DMS 273 treated with DMSO at 0.1 percent for 48 hours (cell line): Measurements from ENCODE around the gene PCDHA13.
"Not testable (repeated sequence)": the region's sequence is repeated elsewhere in the genome, so short reads cannot be mapped to it uniquely, and the experiment has no call there.

Experiments
- DNase-seq: peaks from one replicate; lab custom pipeline; 2025; lab: John Stamatoyannopoulos, UW

Gene PCDHA13, protein sequence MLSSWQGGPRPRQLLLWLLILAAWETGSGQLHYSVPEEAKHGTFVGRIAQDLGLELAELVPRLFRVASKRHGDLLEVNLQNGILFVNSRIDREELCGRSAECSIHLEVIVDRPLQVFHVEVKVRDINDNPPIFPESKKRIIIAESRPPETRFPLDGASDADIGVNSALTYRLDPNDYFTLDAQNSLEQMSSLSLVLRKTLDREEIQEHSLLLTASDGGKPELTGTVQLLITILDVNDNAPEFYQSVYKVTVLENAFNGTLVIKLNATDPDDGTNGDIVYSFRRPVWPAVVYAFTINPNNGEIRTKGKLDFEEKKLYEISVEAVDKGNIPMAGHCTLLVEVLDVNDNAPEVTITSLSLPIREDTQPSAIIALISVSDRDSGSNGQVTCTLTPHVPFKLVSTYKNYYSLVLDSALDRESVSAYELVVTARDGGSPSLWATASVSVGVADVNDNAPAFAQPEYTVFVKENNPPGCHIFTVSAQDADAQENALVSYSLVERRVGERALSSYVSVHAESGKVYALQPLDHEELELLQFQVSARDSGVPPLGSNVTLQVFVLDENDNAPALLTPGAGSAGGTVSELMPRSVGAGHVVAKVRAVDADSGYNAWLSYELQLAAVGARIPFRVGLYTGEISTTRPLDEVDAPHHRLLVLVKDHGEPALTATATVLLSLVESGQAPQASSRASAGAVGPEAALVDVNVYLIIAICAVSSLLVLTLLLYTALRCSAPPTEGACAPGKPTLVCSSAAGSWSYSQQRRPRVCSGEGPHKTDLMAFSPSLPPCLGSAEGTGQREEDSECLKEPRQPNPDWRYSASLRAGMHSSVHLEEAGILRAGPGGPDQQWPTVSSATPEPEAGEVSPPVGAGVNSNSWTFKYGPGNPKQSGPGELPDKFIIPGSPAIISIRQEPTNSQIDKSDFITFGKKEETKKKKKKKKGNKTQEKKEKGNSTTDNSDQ

DNA sequence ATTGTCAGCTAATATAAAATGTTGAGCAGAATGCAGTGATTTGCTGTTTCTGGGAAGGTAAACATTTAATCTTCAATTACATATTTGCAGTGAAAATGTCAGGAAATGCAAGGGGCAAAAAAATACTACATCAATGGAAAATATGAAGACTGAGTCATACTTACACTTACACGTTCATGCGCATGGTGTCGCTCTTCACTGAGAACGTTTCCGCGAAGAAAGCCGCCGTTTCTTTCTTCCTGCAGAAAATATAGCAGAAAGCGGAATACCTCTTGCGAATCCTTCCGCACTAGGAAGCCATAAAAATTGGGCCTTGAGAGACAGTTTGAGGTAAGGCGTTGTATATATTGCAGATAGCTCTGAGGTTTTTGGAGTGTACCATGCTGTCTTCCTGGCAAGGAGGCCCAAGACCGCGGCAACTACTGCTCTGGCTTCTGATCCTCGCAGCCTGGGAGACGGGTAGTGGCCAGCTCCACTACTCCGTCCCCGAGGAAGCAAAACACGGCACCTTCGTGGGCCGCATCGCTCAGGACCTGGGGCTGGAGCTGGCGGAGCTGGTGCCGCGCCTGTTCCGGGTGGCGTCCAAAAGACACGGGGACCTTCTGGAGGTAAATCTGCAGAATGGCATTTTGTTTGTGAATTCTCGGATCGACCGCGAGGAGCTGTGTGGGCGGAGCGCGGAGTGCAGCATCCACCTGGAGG is at the start of gene PCDHA13:
PCDHA13 (plus strand) TSS at position 236 of the 702 bp plus-strand sequence; CDS start at position 381, 145 bp downstream.
- DNase-seq = no peak

DNA sequence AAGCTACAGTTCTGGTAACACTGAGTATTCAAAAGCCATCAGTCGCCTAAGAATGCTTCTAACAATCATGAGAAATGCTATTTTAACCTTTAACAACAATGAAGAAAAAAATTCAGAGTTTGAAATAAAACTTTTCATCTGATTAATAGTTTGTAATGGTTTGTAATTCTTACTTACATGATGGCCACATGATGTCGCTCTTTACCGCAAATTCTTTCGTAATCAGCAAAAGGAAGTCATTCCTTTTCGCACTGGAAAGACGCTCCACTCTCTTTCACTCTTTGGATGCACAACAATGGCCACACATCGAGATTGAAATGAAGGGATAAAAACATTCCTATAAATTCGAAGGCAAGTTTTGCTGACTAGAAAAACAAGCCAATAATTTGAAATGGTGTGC is 47.9 kb upstream of the PCDHA13 start, which contains the start of gene PCDHA7:
PCDHA7 (plus strand) TSS at position 277 of the 400 bp plus-strand sequence; CDS start at position 392, 115 bp downstream.
- DNase-seq = no peak

DNA sequence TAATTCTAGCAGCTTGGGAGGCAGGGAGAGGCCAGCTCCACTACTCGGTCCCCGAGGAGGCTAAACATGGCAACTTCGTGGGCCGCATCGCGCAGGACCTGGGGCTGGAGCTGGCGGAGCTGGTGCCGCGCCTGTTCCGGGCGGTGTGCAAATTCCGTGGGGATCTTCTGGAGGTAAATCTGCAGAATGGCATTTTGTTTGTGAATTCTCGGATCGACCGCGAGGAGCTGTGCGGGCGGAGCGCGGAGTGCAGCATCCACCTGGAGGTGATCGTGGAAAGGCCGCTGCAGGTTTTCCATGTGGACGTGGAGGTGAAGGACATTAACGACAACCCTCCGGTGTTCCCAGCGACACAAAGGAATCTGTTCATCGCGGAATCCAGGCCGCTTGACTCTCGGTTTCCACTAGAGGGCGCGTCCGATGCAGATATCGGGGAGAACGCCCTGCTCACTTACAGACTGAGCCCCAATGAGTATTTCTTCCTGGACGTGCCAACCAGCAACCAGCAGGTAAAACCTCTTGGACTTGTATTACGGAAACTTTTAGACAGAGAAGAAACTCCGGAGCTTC is 47.4 kb upstream of the PCDHA13 start:
- DNase-seq = not testable (repeated sequence)

DNA sequence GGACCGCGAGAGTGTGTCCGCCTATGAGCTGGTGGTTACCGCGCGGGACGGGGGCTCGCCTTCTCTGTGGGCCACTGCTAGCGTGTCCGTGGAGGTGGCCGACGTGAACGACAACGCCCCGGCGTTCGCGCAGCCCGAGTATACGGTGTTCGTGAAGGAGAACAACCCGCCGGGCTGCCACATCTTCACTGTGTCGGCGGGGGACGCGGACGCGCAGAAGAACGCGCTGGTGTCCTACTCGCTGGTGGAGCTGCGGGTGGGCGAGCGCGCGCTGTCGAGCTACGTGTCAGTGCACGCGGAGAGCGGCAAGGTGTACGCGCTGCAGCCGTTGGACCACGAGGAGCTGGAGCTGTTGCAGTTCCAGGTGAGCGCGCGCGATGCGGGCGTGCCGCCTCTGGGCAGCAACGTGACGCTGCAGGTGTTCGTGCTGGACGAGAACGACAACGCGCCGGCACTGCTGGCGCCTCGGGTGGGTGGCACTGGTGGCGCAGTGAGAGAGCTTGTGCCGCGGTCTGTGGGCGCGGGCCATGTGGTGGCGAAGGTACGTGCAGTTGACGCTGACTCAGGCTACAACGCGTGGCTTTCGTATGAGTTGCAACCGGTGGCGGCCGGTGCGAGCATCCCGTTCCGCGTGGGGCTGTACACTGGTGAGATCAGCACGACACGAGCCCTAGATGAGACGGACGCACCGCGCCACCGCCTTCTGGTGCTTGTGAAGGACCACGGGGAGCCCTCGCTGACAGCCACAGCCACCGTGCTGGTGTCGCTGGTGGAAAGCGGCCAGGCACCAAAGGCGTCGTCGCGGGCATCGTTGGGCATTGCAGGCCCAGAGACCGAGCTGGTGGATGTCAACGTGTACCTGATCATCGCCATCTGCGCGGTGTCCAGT is 46.1 kb upstream of the PCDHA13 start:
- DNase-seq = no peak

DNA sequence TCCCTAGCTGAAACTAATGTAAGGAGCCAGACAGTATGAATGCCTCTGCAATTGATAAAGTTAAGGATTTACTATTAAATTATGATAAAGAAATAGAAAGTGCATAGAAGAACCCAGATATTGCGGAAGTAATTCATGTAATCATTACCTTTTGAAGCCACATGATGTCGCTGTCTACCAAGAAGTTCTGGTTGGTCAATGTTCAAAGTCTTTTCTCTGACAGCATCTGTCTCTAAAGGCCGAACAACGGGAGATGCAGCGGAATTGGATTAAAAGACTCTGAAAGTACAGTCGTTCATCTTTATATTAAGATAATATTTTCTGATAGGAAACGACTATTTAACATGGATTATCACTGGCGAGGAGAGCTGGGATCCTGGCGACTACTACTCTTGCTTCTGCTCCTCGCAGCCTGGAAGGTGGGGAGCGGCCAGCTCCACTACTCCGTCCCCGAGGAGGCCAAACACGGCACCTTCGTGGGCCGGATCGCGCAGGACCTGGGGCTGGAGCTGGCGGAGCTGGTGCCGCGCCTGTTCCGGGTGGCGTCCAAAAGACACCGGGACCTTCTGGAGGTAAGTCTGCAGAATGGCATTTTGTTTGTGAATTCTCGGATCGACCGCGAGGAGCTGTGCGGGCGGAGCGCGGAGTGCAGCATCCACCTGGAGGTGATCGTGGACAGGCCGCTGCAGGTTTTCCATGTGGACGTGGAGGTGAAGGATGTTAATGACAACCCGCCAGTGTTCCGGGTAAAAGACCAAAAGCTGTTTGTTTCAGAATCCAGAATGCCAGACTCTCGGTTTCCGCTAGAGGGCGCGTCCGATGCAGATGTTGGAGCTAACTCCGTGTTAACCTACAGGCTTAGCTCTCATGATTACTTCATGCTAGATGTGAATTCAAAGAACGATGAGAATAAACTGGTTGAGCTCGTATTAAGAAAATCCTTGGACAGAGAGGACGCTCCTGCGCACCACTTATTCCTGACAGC is 40.7 kb upstream of the PCDHA13 start, which contains the start of gene PCDHA8:
PCDHA8 (plus strand) TSS at position 210 of the 985 bp plus-strand sequence; CDS start at position 345, 135 bp downstream.
- DNase-seq = no peak

DNA sequence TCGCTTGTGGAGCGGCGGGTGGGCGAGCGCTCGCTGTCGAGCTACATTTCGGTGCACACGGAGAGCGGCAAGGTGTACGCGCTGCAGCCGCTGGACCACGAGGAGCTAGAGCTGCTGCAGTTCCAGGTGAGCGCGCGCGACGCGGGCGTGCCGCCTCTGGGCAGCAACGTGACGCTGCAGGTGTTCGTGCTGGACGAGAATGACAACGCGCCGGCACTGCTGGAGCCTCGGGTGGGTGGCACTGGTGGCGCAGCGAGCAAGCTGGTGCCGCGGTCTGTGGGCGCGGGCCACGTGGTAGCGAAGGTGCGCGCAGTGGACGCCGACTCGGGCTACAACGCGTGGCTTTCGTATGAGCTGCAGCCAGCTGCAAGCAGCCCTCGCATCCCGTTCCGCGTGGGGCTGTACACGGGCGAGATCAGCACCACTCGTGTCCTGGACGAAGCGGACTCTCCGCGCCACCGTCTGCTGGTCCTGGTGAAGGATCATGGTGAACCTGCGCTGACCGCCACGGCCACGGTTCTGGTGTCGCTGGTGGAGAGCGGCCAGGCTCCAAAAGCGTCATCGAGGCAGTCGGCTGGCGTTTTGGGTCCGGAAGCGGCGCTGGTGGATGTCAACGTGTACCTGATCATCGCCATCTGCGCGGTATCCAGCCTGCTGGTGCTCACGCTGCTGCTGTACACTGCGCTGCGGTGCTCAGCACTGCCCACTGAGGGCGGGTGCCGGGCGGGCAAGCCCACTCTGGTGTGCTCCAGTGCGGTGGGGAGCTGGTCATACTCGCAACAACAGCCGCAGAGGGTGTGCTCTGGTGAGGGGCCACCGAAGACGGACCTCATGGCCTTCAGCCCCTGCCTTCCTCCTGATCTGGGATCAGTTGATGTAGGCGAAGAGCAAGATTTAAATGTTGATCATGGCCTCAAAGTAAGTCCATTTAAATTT is 38.9 kb upstream of the PCDHA13 start:
- DNase-seq = no peak

DNA sequence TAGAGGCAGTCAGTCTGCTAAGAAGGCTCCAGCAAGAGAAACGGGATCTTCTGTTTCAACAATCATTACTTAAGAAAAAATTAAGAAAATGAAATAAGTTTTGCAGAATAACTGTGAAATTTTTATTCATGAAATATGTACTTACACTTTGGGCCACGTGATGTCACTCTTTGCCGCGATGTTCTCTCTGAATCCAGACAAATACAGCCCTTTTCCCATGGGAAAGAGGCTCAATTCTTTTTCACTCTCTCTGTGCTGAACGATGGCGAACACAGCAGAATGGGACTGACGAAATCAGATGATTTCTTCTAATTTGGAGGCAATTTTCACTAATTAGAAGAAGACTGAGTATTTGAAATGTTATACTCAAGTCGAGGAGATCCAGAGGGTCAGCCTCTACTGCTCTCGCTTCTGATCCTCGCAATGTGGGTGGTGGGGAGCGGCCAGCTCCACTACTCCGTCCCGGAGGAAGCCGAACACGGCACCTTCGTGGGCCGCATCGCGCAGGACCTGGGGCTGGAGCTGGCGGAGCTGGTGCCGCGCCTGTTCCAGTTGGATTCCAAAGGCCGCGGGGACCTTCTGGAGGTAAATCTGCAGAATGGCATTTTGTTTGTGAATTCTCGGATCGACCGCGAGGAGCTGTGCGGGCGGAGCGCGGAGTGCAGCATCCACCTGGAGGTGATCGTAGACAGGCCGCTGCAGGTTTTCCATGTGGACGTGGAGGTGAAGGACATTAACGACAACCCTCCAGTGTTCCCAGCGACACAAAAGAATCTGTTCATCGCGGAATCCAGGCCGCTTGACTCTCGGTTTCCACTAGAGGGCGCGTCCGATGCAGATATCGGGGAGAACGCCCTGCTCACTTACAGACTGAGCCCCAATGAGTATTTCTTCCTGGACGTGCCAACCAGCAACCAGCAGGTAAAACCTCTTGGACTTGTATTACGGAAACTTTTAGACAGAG is 33.5 kb upstream of the PCDHA13 start, which contains the start of gene PCDHA9:
PCDHA9 (plus strand) TSS at position 244 of the 964 bp plus-strand sequence; CDS start at position 358, 114 bp downstream.
- DNase-seq = not testable (repeated sequence)

DNA sequence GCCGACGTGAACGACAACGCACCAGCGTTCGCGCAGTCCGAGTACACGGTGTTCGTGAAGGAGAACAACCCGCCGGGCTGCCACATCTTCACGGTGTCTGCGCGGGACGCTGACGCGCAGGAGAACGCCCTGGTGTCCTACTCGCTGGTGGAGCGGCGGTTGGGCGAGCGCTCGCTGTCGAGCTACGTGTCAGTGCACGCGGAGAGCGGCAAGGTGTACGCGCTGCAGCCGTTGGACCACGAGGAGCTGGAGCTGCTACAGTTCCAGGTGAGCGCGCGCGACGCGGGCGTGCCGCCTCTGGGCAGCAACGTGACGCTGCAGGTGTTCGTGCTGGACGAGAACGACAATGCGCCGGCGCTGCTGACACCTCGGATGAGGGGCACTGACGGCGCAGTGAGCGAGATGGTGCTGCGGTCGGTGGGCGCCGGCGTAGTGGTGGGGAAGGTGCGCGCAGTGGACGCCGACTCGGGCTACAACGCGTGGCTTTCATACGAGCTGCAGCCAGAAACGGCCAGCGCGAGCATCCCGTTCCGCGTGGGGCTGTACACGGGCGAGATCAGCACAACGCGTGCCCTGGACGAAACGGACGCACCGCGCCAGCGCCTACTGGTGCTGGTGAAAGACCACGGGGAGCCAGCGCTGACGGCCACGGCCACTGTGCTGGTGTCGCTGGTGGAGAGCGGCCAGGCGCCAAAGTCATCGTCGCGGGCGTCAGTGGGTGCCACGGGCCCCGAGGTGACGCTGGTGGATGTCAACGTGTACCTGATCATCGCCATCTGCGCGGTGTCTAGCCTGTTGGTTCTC is 31.9 kb upstream of the PCDHA13 start:
- DNase-seq = not testable (repeated sequence)

DNA sequence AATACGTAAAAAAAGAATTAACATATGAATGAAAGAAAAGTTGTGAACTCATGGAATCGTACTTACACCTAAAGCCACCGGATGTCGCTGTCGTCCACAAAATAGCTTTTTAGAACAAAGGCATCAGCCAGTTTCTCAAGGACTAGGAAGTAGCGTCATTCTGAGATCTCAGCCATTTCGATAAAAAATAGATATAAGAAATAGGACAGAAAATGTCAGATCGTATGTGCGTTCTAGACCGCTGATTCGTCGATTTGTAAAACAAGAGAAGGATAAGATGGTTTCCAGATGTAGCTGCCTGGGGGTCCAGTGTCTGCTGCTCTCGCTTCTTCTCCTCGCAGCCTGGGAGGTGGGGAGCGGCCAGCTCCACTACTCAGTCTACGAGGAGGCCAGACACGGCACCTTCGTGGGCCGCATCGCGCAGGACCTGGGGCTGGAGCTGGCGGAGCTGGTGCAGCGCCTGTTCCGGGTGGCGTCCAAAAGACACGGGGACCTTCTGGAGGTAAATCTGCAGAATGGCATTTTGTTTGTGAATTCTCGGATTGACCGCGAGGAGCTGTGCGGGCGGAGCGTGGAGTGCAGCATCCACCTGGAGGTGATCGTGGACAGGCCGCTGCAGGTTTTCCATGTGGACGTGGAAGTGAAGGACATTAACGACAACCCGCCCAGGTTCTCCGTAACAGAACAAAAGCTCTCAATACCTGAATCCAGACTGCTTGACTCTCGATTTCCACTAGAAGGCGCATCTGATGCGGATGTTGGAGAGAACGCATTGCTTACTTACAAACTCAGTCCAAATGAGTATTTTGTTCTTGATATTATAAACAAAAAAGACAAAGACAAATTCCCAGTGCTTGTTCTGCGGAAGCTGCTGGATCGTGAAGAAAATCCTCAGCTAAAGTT is 25.9 kb upstream of the PCDHA13 start, which contains the start of gene PCDHA10:
PCDHA10 (plus strand) TSS at position 126 of the 903 bp plus-strand sequence; CDS start at position 278, 152 bp downstream.
- no peak for DNase-seq

DNA sequence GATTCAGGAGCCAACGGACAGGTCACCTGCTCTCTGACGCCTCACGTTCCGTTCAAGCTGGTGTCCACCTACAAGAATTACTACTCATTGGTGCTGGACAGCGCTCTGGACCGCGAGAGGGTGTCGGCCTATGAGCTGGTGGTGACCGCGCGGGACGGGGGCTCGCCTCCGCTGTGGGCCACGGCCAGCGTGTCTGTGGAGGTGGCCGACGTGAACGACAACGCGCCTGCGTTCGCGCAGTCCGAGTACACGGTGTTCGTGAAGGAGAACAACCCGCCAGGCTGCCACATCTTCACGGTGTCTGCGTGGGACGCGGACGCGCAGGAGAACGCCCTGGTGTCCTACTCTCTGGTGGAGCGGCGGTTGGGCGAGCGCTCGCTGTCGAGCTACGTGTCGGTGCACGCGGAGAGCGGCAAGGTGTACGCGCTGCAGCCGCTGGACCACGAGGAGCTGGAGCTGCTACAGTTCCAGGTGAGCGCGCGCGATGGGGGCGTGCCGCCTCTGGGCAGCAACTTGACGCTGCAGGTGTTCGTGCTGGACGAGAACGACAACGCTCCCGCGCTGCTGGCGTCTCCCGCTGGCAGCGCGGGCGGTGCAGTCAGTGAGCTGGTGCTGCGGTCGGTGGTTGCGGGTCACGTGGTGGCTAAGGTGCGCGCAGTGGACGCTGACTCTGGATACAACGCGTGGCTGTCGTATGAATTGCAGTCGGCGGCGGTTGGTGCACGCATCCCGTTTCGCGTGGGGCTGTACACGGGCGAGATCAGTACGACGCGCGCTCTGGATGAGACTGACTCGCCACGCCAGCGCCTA is 24.5 kb upstream of the PCDHA13 start:
- DNase-seq = no peak

DNA sequence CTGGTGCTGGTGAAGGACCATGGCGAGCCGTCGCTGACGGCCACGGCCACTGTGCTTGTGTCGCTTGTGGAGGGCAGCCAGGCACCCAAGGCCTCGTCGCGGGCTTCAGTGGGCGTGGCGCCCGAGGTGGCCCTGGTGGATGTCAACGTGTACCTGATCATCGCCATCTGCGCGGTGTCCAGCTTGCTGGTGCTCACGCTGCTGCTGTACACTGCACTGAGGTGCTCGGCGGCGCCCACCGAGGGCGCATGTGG is 24.0 kb upstream of the PCDHA13 start:
- DNase-seq = no peak

DNA sequence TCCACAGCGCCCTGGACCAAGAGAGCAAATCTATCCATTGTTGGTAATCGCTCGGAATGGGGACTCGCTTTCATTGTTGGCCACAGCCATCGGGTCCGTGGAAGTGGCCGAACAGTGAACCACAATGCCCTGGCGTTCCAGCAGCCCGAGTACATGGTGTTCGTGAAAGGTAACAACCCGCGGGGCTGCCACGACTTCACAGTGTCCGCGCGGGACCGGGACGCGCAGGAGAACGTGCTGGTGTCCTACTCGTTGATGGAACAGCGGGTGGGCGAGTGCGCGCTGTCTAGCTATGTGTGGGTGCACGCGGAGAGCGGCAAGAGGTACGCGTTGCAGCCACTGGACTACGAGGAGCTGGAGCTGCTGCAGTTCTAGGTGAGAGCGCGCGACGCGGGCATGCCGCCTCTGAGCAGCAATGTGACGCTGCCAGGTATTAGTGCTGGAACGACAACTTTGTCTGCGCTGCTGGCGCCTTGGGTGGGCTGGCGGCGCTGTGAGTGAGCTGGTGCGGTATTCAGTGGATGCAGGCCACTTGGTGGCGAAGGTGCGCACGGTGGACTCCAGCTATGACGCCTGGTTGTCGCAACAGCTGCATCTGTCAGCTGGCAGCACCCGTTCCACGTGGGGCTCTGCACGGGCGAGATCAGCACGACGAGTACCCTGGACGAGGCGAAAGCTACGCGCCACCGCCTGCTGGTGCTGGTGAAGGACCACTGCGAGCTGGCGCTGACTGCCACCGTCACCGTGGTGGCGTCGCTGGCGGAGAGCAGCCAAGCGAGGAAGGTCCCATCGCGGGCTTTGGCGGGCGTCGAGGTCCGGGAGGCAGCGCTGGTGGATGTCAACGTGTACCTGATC is 19.3 kb upstream of the PCDHA13 start:
- DNase-seq = no peak
